Activated CD4-positive, alpha-beta T cell treated with anti-CD3 and anti-CD28 coated beads for 24 hours (primary cell): ENCODE data around the gene TNXB.
A peak's percentile ranks its signal among the peaks of the same experiment; 100 is the strongest.

Source experiments
- DNase-seq, 2 donors: peaks; one replicate each; pipeline ENCODE4 v3.0.0-alpha.2; 2020; ENCODE audit warnings: low read depth in 2 of 2

The TNXB gene, protein sequence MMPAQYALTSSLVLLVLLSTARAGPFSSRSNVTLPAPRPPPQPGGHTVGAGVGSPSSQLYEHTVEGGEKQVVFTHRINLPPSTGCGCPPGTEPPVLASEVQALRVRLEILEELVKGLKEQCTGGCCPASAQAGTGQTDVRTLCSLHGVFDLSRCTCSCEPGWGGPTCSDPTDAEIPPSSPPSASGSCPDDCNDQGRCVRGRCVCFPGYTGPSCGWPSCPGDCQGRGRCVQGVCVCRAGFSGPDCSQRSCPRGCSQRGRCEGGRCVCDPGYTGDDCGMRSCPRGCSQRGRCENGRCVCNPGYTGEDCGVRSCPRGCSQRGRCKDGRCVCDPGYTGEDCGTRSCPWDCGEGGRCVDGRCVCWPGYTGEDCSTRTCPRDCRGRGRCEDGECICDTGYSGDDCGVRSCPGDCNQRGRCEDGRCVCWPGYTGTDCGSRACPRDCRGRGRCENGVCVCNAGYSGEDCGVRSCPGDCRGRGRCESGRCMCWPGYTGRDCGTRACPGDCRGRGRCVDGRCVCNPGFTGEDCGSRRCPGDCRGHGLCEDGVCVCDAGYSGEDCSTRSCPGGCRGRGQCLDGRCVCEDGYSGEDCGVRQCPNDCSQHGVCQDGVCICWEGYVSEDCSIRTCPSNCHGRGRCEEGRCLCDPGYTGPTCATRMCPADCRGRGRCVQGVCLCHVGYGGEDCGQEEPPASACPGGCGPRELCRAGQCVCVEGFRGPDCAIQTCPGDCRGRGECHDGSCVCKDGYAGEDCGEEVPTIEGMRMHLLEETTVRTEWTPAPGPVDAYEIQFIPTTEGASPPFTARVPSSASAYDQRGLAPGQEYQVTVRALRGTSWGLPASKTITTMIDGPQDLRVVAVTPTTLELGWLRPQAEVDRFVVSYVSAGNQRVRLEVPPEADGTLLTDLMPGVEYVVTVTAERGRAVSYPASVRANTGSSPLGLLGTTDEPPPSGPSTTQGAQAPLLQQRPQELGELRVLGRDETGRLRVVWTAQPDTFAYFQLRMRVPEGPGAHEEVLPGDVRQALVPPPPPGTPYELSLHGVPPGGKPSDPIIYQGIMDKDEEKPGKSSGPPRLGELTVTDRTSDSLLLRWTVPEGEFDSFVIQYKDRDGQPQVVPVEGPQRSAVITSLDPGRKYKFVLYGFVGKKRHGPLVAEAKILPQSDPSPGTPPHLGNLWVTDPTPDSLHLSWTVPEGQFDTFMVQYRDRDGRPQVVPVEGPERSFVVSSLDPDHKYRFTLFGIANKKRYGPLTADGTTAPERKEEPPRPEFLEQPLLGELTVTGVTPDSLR (N-terminal part only)

DNA sequence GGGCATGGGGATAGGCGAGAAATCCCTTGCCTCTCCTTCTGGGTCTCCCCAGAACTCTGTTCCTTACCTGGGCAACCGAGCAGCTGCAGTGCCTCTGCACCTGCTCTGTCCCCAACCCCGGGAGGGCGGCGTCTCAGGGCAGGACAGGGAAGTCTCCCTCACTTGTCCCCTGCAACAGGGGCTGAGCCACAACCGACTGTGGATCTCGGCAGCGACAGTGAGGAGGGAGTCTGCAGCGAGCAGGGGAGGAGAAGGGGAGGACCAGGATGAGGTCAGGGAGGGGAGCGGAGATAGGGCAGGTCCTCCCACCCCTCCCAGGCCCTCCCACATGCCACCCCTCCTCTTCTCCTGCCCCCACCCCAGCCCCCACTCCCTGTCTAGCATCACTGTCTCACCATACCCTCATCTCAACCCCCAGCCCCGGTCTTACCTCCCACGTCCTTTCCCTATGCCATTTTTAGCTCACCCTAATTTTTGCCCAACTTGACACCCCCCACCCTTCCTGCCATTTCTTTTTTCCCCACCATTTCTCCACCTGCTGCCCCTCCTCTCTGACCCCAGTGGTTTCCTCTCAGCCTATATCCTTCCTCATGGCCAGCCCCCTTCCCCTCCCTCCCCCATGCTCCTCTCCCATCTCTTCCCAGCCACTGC lies at the start of gene TNXB:
TSS of gene TNXB (minus strand) at position 225 of the 651 bp plus-strand sequence. CDS start 11,140 bp downstream, outside the sequence.
- DNase-seq: no peak

DNA sequence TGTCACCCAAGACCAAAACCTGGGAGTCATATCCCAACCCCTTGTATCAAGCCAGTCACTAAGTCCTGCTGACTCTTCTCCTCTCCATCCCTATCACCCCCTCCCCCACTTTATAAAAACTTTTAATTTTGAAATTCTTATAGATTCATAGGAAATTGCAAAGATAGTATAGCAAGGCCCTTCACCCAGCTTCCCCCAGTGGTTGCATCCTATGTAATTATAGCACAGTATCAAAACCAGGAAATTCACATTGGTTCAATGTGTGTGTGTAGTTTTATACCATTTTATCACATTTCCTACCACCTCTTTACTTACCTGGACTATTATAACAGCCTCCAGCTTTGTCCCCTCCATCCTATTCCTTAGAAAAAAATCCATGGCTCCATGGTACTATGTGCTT lies 48.9 kb upstream of the TNXB start:
- no peak for DNase-seq

DNA sequence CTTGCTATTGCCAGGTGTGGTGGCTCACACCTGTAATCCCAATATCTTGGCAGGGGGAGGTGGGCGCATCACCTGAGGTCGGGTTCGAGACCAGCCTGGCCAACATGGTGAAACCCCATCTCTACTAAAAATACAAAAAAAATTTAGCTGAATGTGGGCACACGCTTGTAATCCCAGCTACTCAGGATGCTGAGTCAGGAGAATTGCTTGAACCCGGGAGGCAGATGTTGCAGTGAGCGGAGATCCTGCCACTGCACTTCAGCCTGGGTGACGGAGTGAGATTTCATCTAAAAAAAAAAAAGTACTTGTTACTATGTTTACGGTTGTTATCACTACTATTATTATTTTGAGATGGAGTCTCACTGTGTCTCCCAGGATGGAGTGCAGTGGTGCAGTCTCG lies 47.8 kb upstream of the TNXB start:
- DNase-seq: no peak

DNA sequence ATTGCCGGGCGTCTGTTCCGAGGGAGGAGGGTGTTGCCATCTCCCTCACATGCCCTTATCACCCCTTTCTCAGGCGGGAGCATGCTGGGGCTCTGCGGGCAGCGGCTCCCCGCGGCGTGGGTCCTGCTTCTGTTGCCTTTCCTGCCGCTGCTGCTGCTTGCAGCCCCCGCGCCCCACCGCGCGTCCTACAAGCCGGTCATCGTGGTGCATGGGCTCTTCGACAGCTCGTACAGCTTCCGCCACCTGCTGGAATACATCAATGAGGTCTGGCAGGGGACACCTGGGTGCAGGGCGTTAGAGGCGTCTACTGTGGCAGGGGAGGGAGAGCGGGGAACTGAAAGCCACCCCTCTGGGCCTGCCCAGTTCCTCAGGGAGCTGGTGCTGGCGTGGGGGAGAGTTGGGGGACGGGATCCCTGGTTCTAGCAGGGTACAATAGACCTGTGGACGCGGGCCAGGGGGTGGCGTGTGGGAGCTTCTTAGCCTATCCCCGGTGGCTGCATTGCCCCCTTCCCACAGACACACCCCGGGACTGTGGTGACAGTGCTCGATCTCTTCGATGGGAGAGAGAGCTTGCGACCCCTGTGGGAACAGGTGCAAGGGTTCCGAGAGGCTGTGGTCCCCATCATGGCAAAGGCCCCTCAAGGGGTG lies 45.5 kb upstream of the TNXB start:
- peak in 1 of 2 donors; percentile 40 for DNase-seq

DNA sequence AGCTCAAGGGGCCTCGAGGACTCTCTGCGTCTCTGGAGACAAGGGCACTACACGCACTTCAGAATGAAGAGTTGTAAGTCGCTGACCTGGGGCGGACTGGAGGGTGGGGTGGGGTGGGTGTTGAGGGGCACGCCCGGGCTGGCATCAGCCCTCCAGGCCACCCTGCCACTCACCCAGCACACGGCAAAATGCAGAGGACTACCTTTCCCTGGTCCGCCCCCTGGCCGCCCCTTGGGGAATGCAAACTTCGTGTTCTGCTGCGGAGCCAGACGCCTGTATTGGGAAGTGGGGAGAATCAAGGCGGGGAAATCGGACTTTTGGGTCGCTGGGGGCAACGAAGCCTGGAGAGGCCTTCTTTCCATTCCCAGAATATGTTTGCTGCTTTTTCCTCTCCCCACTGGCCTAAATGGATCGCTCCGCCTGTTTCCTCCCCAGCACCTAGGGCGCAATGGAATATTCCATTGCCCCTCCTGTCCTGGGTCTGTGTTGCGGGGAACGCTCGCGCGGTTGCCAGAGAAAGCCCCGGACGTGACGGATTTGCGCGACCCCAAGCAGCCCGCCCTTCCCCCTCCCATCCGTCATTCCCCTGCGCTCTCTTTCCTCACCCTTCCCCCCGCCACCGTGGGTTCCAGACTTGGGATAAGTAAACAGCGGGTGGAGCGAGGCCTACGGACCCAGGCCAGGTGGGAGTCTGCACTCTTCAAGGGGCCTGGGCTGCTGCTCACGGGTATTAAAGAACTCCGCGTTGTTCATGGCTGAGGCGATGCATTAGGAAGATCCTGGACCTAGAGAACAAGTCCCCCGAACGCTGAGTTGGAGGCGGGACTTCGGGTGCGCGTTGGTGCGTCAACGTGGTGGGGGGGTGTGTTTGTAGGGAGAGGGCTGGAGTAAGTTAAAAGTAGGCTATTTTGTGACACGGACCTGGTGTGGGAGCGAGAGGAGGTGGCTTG lies 44.7 kb upstream of the TNXB start, which contains the start of gene PPT2:
TSS of gene PPT2 (plus strand) at position 578 of the 950 bp plus-strand sequence. CDS start 454 bp downstream, outside the sequence.
- peak; percentile 54 to 73 for DNase-seq

DNA sequence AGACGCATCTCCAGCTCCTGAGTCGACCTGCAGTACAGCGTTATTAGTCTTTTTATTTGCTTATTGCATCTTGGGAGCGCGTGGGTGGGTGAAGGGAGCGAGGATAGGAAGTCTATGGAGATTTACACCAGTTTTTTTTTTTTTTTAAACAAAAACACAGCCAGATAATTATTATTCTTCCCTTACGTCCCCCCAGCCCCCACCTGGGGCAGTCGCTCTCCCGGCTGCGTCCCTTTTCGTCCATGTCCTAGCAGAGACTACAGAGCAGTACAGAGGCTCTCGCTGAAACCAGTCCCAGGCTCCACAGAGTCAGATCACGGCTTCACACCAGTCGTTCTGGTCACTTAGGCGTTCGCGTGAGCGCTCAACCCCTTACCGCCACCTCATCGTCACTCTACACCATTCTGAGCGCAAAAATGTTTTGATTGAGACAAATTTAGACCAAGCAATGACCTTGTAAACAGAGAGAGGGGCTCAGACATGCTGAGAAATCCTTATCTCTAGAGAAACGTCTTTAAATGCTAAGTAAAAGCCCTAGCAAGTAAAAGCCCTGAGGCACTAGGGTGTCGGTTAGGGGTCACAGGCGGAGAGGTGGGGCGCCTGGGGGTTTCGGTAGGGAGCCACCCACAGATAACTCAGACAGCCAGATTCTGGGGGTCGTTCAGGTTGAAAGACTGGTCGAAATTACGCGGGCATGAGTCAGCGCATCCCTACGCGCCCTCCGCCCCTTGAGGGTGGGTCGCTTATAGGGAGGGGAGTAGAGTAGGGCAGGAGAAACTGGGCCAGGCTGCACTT lies 43.8 kb upstream of the TNXB start:
- DNase-seq: no peak

DNA sequence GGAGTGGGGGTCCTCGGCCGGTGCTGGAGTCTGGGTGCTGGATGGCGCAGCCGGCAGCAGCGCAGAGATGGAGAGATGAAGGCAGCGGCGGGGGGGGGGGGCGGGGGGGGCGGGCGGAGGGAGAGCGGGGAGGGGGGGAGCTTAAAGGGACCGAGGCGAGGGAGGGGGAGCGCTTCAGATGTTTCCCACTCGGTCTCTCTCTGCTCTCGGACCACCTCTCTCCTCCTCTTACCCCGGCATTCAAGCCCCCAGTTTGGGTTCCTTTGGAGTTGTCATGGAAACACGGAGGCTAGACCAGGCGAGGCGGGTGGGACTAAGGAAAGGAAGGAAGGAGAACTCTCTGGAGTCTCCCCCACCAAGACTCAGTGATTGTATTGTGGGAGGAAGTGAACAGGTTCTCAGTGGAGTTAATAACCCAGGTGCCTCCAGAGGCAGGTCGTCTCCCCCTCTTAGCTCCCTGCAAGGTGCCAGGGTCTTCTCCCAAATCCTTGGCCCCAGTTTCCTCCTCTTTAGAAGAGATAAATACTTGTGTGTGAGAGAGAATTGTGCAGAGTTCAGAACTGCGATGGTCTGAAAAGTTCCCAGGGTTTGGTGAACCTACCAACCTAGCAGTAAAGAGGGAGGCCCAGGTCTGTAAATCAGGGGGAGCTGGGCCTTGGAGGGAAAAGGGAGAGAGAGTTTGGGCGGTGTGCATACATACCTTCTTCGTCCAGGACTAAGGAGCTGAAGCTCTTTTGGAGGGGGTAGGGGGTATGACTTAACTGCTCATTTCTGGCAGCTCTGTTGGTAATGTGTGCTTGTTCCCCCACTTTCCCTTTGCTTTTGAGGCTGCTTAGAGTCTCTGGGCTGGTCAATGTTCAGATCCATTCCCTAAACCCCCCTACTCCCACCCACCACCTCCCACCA lies 43.0 kb upstream of the TNXB start, which contains the start of gene PRRT1:
TSS of gene PRRT1 (minus strand) at position 77 of the 906 bp plus-strand sequence. CDS start 112 bp downstream, outside the sequence.
- DNase-seq: no peak

DNA sequence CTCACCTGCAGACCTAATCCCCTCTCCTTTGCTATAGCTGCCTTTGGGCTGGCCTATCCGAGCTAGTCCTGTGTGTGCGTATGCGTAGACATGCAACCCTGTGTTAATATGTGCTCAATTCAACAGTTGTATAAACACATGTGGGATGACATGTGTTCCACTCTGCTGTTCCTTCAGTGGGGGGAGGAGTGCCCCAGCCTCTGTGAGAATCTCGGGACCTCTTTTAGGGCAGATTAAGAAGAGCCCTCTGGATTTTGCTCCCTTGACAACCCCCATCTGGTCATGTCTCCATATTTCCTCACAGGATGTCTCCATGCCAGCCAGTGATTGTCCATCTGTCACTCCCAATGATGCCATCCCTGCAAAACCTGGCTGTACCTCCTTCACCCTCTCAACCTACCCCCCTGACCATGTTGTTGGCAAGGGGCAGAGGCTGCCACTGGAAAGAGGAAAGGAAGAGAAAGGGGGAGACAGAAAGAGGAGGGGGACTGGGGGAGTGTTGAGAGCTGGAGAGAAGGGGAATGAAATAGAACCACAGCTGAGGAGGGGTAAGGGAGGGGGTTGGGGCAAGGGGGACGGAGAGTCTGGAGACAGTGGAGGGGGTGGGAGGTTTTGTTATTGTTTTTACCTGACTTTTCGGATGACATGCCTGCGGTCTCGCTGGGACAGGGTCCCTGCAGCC lies 42.2 kb upstream of the TNXB start:
- DNase-seq: no peak

DNA sequence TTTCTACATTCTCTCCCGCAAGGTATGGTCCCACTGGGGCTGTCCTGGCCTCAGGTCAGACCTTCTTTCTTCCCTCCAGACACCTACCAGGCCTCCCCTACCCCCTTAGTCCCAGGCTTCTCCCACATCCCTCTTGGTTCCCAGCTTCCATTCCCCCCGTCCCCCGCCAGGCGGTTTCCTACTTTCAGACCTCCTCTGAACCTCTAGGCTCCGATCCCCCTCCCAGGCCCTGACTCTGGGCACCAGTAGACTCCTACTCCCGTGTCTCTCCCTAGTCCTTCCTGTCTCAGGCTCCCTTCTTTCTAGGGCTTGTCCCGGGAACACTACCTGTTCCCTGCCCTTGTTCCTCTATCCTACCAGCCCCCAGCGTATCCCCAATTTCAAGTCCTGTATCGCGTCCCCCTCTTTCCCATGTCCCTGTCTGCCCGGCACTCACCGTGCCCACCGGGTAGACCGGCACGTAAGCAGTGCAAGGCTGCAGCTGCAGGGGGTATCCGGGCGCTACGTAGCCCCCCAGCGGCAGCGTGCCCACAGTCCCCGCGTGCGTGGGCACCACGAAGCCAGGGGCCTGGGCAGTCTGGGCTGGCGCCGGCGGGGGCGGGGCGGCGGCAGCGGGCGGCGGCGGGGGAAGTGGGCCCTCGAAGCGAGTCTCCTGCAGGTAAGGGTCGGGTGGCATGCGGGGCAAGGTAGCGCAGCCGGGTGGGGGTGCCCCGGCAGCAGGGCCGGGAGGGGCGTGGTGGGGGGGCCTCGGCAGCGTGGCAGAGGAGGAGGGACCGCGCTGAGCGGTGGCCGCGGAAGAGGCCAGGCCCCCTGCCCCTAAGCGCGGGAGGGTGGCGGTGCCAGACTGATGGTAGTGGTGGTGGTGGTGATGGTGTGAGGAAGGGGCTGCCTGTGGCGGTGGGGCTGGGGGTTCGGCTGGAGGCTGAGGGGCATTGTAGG lies 41.1 kb upstream of the TNXB start:
- no peak for DNase-seq

DNA sequence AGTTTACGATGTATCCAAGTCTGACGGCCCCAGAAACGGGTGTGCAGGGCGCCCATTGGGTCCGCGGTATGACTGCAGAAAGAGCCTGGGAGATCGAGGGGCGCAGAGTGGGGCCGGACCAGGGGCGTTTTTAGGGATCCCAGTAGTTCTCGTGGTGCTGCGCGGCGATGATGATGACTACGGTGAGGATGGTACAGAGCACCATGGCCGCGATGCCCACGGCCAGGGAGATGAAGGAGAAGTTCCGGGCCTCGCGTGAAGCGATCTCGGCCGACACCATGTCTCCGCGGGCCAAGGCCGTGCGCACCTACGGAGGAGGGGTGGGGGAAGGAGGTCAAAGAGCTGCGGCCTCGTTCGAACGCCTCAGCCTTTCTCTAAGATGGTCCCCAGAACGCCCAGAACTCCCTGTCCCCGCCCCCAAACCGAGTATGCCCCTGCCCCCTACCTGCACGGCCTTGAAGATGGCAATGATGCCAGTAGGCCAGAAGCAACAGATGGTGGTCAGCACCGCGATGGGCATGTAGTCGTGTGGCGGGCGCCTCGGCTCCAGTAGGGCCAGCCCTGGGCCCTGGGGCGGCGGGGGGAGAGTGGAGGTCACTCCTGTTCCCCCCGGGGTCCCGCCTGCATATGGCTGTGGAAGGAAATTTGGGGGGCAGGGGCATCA lies 40.1 kb upstream of the TNXB start:
- no peak for DNase-seq

DNA sequence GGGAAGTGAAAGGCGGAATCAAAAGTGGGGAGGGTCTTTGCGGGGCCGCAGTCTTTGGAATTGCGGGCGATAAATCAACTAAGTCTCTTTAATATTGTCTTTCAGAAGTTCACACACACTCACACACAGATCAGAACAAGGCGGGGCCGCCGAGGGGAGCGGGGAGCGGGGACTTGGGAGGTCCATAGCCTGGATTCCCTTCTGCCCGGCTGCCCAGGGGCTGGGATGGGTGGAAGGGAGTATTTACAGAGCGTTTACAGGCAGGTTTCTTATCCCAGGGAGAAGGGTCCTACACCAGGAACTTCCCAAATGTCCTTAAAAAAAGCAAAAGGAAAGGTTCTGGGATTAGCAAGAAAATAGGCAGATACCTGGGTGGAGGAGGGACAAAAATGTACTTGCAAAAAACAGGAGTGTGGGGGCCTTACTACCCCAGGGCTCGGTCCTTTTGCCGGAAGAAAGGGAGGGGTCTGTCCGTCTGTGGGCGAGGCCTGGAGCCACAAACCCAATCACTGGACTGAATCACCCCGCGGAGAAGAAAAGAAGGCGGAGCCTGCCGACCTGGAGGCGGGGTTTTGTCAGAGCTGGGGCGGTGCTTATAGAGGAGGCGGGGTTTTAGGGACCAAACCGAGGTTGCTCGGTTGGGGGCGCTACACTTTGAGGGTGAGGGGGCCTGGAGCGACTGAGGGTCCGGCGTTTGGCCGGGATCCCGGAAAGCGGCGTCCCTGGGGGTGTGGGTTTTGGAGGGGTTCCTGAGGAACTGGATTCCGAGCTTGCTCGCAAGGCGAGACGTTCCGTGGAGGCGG lies 39.4 kb upstream of the TNXB start:
- DNase-seq: peak; percentile 56

DNA sequence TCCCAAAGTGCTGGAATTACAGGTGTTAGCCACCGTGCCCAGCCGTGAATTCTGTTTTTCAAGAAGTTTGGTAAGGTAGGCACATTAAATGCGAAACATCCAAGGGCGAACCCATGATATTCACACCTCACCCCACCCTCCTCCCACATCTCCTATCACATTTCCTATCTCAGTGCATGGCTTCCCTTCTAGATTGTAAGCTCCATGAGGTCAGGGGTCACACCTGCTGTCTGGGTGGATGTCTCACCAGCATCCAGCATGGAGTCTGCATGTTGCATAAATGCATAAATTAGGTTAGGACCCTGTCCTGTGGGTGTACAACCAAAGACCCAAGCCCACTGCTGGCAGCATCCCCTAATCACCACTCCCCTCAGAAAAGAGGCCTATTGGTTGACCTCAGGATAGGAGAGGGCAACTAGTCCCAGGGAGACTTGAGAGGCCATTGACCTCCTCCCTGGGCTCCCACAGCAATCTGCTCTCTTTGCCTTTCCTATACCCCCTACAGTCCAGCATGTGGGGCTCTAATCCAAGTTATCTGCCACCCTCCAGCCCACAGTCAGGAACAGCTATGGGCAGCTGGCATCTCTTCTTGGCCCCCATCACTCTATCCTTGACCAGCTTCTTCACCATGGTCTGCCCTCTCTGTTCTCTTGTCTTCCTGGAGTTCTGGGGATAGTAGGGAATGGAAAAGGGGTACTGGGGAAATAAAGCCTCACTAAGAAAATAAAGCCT lies 38.4 kb upstream of the TNXB start:
- DNase-seq: no peak

DNA sequence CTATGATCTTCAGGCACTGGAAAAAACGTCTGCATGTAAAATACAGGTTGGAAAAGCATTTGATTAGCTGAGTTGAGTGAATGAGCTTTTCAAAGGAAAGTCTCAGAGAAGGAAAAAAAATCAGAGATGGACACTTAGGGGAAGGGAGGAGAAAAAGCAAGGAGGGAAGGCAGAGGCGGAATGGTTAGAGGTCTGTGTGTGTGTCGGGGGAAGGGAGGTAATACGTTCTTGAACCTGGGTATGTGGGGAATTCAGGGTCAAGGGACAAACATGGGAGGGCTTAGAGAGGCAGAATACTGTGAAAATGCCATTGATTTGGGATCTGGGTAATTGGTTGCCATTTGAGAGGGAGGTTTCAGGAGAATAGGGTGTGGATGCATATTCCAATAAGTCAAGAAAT lies 37.5 kb upstream of the TNXB start:
- DNase-seq: no peak

DNA sequence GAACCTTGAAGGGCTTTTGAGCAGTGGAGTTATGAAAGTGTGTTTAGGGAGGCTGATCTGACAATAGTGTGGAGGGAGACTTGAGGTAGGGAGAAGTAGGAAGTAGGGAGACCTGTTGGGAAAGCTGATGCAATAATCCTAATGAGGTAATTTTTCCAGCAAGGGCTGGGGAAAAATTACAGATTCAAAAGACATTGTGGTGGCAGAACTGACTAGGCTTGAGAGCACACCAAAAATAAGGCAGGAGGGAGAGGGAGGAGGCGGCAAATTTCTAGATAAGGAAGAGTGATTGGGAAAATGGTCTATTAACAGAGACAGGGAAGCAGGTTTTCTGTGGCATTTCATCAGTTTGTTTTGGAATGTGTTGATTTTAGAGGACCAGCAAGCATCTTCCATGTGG lies 37.1 kb upstream of the TNXB start:
- no peak for DNase-seq
